AG04450 (cell line): ENCODE data around the gene RPS6KA5. TPM values are rescaled to one million over a fixed set of nuclear protein-coding genes. Genes with fewer than 3 reads are reported as not detected.

Experiments used
- CTCF ChIA-PET: fragments of 300-600, 350-600 bp; formaldehyde crosslinking; extraction: SDS; loops from one replicate; lab custom pipeline; 2022; ENCODE audit warnings: antibody characterized with exemption, inconsistent platforms; lab: Charles Lee
- POLR2A ChIA-PET: fragments of 350-600 bp; formaldehyde crosslinking; extraction: SDS; loops from one replicate; lab custom pipeline; 2021; ENCODE audit warnings: antibody characterized with exemption, inconsistent platforms; lab: Yijun Ruan, JAX
- DNase-seq: peaks from one replicate; pipeline ENCODE4 v3.0.0-alpha.2; 2011; ENCODE audit warnings: low read depth, low spot score
- H3K27ac ChIP-seq: one replicate; pipeline ENCODE4 v1.5.1; 2012; ENCODE audit warnings: low read depth, low read length, control low read depth
- H3K27me3 ChIP-seq: one replicate; pipeline ENCODE4 v1.6.0; 2012; ENCODE audit warnings: low read length; ENCODE audit not compliant: control insufficient read depth, insufficient read depth
- H3K4me3 ChIP-seq: 2 replicates; pipeline ENCODE4 v1.5.1; 2011; ENCODE audit warnings: mild to moderate bottlenecking, low read depth, low read length, control low read depth
- H3K9me3 ChIP-seq: 2 replicates; pipeline ENCODE4 v1.5.1; 2012; ENCODE audit warnings: low read length; ENCODE audit not compliant: control insufficient read depth, insufficient read depth
- polyA plus RNA-seq: library from polyadenylated mRNA; depleted of rRNA; stranded (reverse); fragments of >200 nt; gene quantifications from 2 replicates; pipeline ENCODE4 v1.2.3, GENCODE V29; 2011
- TF ChIP-seq, protein P1 (sequence below): IDR thresholded peaks from 2 replicates; pipeline ENCODE4 v1.5.1; 2011; ENCODE audit warnings: low read depth, low read length, control low read depth, inconsistent platforms

RPS6KA5 gene
- polyA plus RNA-seq, 1 experiment = 1.5 TPM

DNA sequence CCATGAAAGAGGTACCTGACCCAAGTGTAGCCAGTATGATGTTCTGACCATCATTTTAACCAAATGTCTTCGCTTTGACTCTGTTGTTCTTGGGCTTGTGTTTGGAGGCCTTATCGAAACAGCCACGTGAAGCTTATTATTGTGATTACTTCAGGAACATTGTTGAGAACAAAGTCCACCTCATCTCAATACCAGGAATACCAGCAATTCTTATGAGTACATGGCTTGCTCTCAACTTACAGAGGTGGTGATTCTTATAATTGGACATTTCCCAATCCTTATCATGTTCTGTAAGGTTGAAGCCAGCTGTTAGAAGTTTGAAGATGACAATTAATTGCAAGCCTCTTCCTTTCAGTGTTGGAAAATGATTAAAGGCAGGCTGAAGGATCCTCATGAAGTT, 21.8 kb upstream of the RPS6KA5 start:
- CTCF ChIA-PET = no interaction called here

DNA sequence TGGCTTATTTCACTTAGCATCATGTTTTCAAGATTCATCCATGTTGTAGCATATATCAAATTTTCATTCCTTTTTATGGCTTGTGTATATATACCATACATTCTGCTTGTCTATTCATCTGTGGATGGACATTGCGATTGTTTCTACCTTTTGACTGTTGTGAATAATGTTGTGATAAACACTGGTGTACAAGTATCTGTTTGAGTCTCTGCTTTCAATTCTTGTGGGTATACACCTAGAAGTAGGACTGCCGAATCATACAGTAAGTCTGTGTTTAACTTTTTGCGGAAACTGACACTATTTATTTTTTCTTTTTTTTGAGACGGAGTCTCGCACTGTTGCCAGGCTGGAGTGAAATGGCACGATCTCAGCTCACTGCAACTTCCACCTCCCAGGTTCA, 19.6 kb upstream of the RPS6KA5 start:
- H3K27me3 ChIP-seq = no peaks in the 10 kb centered on the region
- ChIA-PET POLR2A (interaction anchor here (0.6 kb wide), 1 partner anchor 9 kb away, joined by 8 read pairs; no protein-coding TSS in a partner anchor), CTCF (interaction anchor here (0.5 kb wide), 1 partner anchor 127 kb away, joined by 3 read pairs; no protein-coding TSS in a partner anchor)
- no peak overlapping the region for H3K4me3 ChIP-seq
- H3K9me3 ChIP-seq = no peaks in the 10 kb centered on the region
- DNase-seq = no peak
- no peak overlapping the region for H3K27ac ChIP-seq
- TF ChIP-seq, protein P1, sequence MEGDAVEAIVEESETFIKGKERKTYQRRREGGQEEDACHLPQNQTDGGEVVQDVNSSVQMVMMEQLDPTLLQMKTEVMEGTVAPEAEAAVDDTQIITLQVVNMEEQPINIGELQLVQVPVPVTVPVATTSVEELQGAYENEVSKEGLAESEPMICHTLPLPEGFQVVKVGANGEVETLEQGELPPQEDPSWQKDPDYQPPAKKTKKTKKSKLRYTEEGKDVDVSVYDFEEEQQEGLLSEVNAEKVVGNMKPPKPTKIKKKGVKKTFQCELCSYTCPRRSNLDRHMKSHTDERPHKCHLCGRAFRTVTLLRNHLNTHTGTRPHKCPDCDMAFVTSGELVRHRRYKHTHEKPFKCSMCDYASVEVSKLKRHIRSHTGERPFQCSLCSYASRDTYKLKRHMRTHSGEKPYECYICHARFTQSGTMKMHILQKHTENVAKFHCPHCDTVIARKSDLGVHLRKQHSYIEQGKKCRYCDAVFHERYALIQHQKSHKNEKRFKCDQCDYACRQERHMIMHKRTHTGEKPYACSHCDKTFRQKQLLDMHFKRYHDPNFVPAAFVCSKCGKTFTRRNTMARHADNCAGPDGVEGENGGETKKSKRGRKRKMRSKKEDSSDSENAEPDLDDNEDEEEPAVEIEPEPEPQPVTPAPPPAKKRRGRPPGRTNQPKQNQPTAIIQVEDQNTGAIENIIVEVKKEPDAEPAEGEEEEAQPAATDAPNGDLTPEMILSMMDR = no peak

More for the DNA sequence above, 21.8 kb upstream of the RPS6KA5 start:
- no peak overlapping the region for H3K4me3 ChIP-seq
- POLR2A ChIA-PET = no interaction called here
- H3K27ac ChIP-seq = no peak overlapping the region
- H3K27me3 ChIP-seq = peaks cover 2% of the 10 kb centered on the region
- TF ChIP-seq, protein P1 = no peak
- H3K9me3 ChIP-seq = no peaks in the 10 kb centered on the region
- no peak for DNase-seq

DNA sequence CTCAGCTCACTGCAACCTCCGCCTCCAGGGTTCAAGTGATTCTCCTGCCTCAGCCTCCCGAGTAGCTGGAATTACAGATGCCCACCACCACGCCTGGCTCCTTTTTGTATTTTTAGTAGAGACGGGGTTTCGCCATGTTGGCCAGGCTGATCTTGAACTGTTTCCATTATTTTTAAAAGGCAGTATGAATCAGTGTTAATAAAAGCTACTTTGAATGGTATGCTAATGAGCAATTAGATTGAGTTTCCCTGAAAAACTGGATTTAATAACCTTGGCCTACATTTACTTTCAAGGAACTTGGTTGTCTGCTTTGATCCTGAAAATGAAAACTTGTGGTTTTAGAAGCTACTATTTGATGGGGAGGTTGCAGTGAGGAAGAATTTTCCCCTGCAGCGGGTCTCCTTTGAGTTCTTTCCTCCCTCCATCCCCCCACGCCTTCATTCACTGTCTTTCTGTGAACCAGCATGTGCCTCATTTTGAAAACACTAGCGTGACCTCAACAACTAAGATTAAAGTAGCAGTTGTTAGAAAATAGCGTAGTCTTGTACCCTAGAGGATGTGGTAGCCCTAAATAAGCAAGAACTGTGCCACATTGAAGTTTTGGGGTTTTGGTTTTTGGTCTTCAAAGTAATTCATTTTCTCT, 17.8 kb upstream of the RPS6KA5 start:
- TF ChIP-seq, protein P1 = no peak
- no peaks in the 10 kb centered on the region for H3K9me3 ChIP-seq
- POLR2A ChIA-PET = interaction anchor here (0.6 kb wide), 1 partner anchor 9 kb away, joined by 3 read pairs; no protein-coding TSS in a partner anchor
- H3K27ac ChIP-seq = no peak overlapping the region
- CTCF ChIA-PET = interaction anchor here (0.5 to 1.5 kb wide), 2 partner anchors 95 to 99 kb away, joined by 6 to 7 read pairs; no protein-coding TSS in a partner anchor
- no peak for DNase-seq
- H3K4me3 ChIP-seq = no peak overlapping the region
- H3K27me3 ChIP-seq = no peaks in the 10 kb centered on the region

- Histone ChIP-seq H3K27ac (no peak overlapping the region), H3K27me3 (no peaks in the 10 kb centered on the region), H3K9me3 (no peaks in the 10 kb centered on the region), H3K4me3 (no peak overlapping the region)
- no peak for DNase-seq
- TF ChIP-seq, protein P1 = no peak
- ChIA-PET POLR2A (no interaction called here), CTCF (no interaction called here)
Measured at GRCh38 chr14:91075553-91075952, 15.1 kb upstream of the RPS6KA5 start.

DNA sequence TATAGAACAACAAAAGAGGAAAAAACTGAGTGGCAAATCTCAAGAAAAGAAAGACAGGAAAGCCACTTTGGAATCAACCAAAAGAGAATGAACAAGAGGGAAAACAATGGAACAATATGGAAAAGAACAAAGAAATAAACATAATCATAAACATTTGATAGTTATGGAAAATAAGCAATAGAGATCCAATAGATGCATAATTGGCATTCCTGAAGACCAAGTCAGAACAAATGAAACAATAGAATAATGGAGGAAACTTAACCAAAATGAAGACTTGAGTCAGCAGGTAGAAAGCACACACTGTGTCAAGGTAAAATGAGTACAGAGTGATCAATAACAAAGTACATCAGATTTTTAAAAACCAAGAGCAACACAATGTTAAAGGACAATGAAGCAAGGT, 10.1 kb upstream of the RPS6KA5 start:
- Histone ChIP-seq H3K4me3 (no peak overlapping the region), H3K27ac (no peak overlapping the region), H3K27me3 (peaks cover 2% of the 10 kb centered on the region), H3K9me3 (no peaks in the 10 kb centered on the region)
- POLR2A ChIA-PET = no interaction called here
- TF ChIP-seq, protein P1 = no peak
- no peak for DNase-seq
- CTCF ChIA-PET = interaction anchor here (1.6 kb wide), 1 partner anchor 103 kb away, joined by 8 read pairs; no protein-coding TSS in a partner anchor
